Epithelial cell of proximal tubule (primary cell): ENCODE results near the gene DDX60. TPM values are rescaled to one million over a fixed set of nuclear protein-coding genes. Genes with fewer than 3 reads are reported as not detected.

ENCODE experiments used
- DNase-seq: peaks from one replicate; pipeline ENCODE4 v3.0.0-alpha.2; 2011; ENCODE audit warnings: low read depth
- H3K4me3 ChIP-seq: 2 replicates; pipeline ENCODE4 v1.5.1; 2011; ENCODE audit warnings: low read depth, mild to moderate bottlenecking, low read length
- total RNA-seq: library from RNA; depleted of rRNA; stranded (reverse); fragments of >200 nt; gene quantifications from 2 replicates; pipeline ENCODE4 v1.2.3, GENCODE V29; 2015
- TF ChIP-seq, protein P1 (sequence below): conservative IDR thresholded peaks from 2 replicates; pipeline ENCODE4 v1.5.1; 2012; ENCODE audit warnings: low read depth, mild to moderate bottlenecking, low read length

The DDX60 gene, protein sequence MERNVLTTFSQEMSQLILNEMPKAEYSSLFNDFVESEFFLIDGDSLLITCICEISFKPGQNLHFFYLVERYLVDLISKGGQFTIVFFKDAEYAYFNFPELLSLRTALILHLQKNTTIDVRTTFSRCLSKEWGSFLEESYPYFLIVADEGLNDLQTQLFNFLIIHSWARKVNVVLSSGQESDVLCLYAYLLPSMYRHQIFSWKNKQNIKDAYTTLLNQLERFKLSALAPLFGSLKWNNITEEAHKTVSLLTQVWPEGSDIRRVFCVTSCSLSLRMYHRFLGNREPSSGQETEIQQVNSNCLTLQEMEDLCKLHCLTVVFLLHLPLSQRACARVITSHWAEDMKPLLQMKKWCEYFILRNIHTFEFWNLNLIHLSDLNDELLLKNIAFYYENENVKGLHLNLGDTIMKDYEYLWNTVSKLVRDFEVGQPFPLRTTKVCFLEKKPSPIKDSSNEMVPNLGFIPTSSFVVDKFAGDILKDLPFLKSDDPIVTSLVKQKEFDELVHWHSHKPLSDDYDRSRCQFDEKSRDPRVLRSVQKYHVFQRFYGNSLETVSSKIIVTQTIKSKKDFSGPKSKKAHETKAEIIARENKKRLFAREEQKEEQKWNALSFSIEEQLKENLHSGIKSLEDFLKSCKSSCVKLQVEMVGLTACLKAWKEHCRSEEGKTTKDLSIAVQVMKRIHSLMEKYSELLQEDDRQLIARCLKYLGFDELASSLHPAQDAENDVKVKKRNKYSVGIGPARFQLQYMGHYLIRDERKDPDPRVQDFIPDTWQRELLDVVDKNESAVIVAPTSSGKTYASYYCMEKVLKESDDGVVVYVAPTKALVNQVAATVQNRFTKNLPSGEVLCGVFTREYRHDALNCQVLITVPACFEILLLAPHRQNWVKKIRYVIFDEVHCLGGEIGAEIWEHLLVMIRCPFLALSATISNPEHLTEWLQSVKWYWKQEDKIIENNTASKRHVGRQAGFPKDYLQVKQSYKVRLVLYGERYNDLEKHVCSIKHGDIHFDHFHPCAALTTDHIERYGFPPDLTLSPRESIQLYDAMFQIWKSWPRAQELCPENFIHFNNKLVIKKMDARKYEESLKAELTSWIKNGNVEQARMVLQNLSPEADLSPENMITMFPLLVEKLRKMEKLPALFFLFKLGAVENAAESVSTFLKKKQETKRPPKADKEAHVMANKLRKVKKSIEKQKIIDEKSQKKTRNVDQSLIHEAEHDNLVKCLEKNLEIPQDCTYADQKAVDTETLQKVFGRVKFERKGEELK (N-terminal part only)
- total RNA-seq = 4.6 and 16.7 TPM in 2 replicates

DNA sequence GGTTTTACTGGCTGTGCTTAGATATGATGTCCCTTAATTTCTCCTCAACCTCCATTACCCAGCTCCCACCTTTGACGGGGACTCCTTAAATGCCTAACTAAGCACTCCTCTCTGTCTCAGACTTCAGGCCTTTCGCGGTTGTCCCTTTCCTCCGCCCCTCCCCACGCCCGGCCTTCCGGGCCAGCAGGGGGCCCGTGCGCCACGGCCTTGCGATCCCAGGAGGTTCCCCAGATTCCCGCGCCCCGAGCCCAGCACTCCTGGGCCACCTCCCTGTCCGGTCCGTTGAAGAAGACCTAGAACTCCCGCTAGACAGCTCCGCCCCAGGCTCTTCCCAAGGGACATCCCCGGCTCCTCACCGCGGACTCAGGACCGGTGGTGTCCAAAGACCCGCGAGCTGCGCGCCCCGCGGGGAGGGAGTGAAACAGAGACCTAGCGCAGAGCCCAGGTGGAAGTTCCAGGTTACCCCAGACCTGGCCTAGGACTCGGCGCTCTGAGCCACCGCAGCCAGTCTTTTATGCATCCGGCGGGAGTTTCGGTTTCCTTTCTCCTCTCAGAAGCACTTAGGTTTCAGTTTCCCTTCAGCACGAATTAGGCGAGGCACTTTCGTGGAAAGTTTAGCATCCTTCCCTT is at the start of gene DDX60:
Gene DDX60, minus strand, starts transcription at position 487 of the 630 bp plus-strand sequence. CDS start 7,493 bp downstream, outside the sequence.
- H3K4me3 ChIP-seq = peak within 1 kb of the TSS; percentile 85
- DNase-seq = no peak
- TF ChIP-seq, protein P1, sequence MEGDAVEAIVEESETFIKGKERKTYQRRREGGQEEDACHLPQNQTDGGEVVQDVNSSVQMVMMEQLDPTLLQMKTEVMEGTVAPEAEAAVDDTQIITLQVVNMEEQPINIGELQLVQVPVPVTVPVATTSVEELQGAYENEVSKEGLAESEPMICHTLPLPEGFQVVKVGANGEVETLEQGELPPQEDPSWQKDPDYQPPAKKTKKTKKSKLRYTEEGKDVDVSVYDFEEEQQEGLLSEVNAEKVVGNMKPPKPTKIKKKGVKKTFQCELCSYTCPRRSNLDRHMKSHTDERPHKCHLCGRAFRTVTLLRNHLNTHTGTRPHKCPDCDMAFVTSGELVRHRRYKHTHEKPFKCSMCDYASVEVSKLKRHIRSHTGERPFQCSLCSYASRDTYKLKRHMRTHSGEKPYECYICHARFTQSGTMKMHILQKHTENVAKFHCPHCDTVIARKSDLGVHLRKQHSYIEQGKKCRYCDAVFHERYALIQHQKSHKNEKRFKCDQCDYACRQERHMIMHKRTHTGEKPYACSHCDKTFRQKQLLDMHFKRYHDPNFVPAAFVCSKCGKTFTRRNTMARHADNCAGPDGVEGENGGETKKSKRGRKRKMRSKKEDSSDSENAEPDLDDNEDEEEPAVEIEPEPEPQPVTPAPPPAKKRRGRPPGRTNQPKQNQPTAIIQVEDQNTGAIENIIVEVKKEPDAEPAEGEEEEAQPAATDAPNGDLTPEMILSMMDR = peak; percentile 62

DNA sequence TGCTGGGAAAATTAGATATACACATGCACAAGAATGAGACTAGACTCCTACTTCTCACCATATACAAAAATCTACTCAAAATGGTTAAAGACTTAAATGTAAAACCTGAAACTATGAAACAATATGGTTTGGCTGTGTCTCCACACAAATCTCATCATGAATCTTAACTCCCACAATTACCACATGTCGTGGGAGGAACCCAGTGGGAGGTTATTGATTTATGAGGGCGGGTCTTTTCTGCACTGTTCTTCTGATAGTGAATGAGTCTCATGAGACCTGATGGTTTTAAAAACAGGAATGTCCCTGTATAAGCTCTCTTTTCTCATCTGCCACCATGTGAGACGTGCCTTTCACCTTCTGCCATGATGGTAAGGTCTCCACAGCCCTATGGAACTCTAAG is 48.5 kb upstream of the DDX60 start:
- TF ChIP-seq, protein P1 = no peak
- no peak for DNase-seq
- H3K4me3 ChIP-seq = no peak overlapping the region

DNA sequence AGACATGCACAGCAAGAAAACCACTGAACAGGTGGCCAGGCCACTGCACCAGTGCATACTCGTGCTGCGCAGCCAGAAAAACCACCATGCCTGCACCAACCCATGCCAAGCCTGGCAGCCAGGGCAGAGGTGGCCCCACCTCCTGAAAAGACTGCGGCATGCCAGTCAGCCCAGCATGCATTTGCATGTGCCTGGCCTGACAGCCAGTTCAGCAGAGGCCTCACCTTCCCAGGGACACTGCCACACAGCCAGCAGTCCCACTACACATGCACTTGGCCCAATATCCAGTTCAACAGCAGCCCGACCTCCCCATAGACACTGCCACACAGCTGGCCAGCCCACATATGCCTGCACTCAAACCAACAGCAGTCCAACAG is 43.5 kb upstream of the DDX60 start:
- no peak for DNase-seq
- TF ChIP-seq, protein P1 = no peak
- no peak overlapping the region for H3K4me3 ChIP-seq

DNA sequence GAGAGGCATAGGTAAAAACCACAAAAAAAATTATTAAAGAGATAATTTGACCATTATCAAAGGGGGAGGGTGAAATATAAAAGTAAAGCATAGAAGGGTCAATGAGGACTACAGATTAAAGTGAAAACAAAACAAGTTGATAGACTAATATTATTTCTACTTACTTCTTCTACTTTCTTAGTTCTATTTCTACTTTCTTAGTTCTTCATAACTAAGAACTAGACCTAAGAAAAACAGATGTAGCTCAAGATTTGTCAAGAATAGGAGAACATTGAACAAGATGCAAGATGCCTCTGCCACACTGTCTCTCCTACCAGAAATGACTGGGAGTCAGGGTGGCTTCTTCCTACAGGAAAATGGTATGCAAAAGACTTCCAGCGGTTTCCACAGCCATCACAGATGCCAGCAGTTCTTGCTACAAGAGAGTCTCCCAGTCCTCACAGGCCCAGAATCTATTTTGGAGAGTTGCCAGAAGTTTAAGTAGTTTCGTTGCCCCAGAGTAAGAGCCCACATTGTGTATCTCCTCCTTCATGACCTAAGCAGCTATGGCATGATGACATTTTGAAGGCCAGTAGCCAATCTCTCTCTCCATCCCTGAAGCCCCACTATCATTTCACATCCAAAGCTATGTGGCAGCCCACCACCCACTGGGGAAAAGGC is 42.9 kb upstream of the DDX60 start:
- no peak for DNase-seq
- no peak overlapping the region for H3K4me3 ChIP-seq
- TF ChIP-seq, protein P1 = no peak

DNA sequence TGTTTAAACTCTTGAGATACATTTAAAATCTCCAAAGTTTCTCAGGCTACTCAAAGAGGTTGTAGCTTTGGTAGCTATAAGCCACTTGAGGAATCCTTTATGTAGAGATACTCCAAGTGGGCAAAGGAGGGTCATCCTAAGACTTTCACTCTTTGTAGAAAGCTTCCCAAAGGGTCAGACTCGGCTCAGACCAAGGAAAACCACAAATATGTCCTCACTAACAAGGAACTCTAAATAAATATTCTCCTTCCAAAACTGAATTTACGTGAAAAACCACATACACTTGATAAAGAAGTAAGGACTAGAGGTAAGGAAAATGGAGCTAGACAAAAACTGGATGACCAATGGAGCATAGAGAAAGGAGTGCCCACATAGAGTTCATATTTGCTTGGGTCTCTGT is 41.7 kb upstream of the DDX60 start:
- no peak overlapping the region for H3K4me3 ChIP-seq
- DNase-seq = no peak
- TF ChIP-seq, protein P1 = no peak

DNA sequence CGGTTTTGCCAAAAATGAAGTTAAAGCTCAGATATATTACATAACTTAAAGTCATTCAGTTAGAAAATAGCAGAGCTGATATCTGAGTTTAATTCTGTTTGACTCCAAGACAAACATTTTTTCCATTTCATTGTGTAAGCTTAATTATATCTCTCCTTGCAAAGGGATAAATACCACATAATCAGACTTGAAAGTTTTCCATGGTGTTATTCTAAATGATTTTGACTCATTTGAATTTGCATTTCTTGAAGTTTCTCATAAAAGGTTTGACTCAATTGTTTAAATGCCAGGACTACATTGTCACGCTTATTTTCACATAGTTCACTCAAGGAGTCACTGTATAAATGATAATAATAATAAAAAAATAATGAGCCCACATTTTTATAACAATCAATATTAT is 39.4 kb upstream of the DDX60 start:
- no peak overlapping the region for H3K4me3 ChIP-seq
- TF ChIP-seq, protein P1 = no peak
- no peak for DNase-seq
